Stimulated activated CD8-positive, alpha-beta memory T cell treated with anti-CD3 and anti-CD28 coated beads, Interleukin-4, amount 100 ng/mL, for 4 hours (primary cell): ENCODE results near the gene MRPS17.
"Not testable (repeated sequence)": the region's sequence is repeated elsewhere in the genome, so short reads cannot be mapped to it uniquely, and the experiment has no call there.

Source experiments
- DNase-seq, 2 donors: peaks; one replicate each; pipeline ENCODE4 v3.0.0-alpha.2; 2020; ENCODE audit warnings: low read depth in 2 of 2, low spot score in 1 of 2

MRPS17 gene

GRCh38 chr7:55951637-55952351, at the start of gene MRPS17:
Gene MRPS17 (plus strand): TSS chr7:55951877. CDS start chr7:55953196, 1,319 bp downstream.
- peak; percentile 85 to 88 for DNase-seq

DNA sequence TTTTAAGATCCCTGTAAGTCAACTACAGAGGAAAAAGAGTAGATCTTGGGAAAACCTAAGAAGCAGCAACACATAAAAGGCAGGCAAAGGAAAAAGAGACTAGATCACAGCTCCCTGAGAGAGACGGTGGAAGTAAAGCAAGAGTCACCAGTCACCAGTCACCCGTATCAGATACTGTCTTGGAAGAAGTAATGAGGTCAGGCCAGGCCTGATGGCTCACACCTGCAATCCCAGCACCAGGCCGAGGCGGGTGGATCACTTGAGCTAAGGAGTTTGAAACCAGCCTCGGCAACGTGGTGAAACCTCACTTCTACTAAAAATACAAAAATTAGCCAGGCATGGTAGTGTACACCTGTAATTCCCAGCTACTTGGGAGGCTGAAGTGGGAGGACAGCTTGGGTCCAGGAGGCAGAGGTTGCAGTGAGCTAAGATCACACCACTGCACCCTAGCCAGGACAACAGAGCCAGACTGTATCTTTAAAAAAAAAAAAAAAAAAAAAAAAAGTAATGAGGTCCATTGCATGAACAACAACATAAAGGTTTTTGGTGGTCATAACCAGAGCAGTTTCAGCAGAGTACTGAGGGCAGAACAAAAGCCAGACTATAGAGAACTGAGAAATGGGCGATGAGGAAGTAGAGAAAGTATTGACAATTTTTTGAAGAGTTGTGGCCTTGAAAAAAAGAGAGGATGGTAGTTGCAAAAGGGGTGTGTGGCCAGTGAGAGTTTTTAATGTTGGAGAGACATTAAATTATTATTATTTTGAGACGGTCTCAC, 47.5 kb upstream of the MRPS17 start:
- DNase-seq = no peak

- no peak for DNase-seq
These were observed 38.9 kb upstream of the MRPS17 start for GRCh38 chr7:55912748-55913158.

- no peak for DNase-seq
These were observed 33.9 kb upstream of the MRPS17 start for GRCh38 chr7:55917771-55918170.

DNA sequence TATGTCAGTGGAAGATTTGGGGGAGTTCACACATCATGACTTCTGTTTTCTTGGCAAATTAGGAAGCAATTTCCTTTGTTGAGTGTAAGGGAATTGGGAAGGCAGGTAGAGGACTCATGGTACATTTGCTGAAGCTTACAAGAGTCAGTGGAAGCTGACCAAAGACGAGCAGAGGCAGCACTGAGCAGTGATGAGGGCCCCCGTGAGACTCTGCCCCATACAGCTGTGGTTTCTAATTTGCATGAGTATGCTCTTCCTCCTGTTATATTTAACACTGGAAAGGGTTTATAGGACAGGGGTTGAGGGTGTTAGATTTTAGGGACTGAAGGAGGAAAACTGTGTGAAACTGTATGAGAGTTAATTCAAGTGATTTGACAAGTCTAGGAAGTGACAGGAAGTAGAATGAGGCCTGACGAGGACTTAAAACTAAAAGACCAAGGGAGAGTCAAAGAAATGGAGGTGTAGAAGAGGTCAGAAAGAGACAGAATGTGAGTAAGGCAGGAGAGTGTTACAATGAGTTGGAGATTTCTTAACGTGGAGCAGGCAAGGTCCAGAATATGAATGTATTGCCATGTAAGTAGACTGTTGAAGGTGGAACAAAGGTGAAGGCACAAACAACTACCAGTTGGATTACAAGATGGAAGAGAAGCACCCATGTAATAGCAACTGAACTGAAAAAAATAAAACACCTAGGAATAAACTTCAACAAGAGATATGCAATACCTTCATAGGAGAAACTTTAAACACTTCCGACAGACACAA, 23.5 kb upstream of the MRPS17 start:
- DNase-seq = no peak

DNA sequence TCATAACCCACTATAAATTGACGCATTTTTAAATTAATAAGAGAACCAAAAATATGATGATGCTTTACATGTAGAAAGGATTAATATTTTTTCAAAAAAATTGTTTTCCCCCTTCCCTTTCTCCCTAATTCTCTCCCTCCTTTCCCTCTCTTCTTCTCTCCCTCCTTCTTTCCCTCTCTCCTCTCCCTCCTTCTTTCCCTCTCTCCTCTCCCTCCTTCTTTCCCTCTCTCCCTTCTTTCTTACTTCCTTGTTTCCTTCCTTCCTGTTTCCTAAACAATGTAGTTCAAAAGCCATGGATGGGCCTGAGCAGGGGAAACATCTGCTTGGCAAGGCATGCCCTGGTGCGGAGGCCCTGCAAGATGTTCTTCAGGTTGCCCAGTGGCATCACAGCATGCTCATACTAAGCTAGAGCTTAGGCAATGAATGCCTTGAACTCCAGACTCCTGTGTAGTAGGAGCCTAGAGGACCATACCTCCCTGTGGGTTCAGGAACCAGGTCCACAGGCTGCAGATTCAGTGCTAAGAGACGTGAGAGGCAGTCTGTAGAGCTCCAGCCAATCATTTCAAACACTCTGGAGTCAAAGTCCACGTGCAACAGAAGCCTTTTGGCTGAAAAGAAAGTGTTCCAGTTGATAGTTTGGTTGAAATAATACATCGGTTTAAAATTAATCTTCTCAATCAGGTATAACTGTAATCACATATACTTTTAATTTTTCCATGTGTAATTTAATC, 20.1 kb upstream of the MRPS17 start:
- DNase-seq = no peak

- no peak for DNase-seq
These were observed 12.1 kb upstream of the MRPS17 start for GRCh38 chr7:55939514-55940123.

DNA sequence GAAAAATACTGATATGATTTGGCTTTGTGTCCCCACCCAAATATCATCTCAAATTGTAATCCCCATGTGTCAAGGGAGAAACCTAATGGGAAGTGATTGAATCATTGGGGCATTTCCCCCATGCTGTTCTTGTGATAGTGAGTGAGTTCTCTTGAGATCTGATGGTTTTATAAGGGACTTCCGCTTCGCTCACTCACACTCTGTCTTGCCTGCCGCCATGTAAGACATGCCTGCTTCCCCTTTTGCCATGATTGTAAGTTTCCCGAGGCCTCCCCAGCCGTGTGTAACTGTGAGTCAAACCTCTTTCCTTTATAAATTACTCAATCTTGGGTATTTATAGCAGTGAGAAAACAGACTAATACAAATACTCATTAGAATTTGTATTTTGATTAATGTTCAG, 5.1 kb upstream of the MRPS17 start:
- no peak for DNase-seq

DNA sequence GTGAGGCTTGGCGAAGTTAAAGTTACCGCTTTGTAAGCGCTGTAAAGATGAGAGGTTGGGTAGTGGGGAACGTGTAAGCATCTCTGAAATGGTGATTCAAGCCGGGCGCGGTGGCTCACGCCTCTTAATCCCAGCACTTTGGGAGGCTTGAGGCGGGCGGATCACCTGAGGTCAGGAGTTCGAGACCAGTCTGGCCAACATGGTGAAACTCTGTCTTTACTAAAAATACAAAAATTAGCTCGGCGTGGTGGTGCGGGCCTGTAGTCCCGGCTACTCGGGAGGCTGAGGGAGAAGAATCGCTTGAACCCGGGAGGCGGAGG, 635 bp downstream of the MRPS17 start:
- not testable (repeated sequence) for DNase-seq

DNA sequence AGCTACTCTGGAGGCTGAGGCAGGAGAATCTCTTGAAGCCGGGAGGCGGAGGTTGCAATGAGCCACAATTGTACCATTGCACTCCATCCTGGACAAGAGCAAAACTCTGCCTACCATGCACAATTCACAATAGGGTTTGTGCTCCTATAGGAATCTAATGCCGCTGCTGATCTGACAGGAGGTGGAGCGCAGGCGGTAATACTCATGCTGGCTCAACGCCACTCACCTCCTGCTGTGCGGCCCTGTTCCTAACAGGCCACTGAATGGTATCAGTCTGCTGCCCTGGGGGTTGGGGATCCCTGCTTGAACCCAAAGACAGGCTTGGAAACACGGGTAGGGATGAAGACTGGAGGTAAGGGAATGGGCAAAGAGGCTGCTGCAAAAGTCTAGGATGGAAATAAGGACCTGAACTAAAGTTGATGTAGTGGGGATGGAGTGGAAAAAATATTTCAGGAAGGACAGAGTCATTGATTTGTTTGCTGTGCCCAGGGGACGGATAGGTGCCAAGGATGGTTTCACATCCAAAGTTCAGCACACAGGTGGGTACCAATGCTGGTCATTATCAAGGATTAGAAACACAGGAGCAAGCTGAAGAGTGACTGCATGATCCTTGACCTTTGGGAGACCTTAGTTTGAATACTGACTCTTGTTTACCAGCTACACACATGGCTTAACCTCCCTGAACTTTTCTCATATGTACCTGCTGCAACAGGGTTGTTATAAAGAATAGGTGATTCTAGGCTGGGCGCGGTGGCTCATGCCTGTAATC, 2.2 kb downstream of the MRPS17 start:
- no peak for DNase-seq

DNA sequence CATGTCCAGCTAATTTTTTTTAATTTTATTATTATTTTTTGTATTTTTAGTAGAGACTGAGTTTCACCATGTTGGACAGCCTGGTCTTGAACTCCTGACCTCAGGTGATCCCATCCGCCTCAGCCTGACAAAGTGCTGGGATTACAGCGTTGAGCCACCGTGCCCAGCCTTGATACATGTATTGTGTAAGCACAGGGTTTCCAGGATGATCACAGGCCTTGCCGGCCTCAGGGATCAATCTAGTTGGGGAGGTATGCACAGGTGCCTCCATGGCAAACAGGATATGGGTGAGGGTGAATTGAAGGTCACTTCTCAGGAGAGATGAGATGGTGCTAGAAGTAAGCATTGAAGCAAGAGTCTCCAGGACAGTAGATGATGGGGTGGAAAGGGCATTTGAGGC, 5.5 kb downstream of the MRPS17 start:
- no peak for DNase-seq

- DNase-seq = no peak
These were observed 10.3 kb downstream of the MRPS17 start for GRCh38 chr7:55962014-55962413.

GRCh38 chr7:55963584-55964168, 12.0 kb downstream of the MRPS17 start:
- DNase-seq = no peak

- DNase-seq = peak in 1 of 2 donors; percentile 11
These were observed 12.8 kb downstream of the MRPS17 start, which contains the start of gene NIPSNAP2 for GRCh38 chr7:55964261-55965099. Gene NIPSNAP2 (plus strand): TSS chr7:55964585. CDS start chr7:55964610, 25 bp downstream.

- DNase-seq = no peak
These were observed 13.4 kb downstream of the MRPS17 start for GRCh38 chr7:55965100-55965470.

- DNase-seq = no peak
These were observed 14.2 kb downstream of the MRPS17 start for GRCh38 chr7:55965805-55966421.

DNA sequence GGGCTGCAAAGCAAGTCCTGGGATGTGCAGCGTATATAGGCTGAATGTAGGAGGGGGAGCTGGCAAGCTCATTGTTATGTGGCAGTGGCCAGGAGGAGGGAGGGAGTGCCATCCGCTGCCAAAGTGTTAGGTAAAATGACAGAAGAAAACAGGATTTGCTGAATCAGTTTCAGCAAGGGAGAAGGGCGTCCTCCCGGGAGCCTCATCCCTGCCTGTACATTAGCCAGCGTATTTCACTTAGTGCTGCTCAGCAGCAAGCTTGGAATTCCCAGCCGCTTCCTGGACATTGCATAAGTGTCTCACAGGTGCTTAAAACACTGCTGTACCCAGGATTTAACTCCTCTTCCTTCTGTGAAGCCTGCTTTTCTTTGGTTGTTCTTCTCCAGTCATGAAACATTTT, 15.2 kb downstream of the MRPS17 start:
- DNase-seq = no peak

- no peak for DNase-seq
These were observed 17.7 kb downstream of the MRPS17 start for GRCh38 chr7:55969391-55969790.
